RPMI8226 (cell line): ENCODE data around the gene PAK4.
"Not testable (repeated sequence)": the region's sequence is repeated elsewhere in the genome, so short reads cannot be mapped to it uniquely, and the experiment has no call there.

ENCODE experiments used
- DNase-seq: peaks from one replicate; pipeline ENCODE4 v3.0.0-alpha.2; 2015

The PAK4 gene

GRCh38 chr19:39125554-39126311 is at the start of gene PAK4:
PAK4 (plus strand) TSS chr19:39125786; CDS start chr19:39169554, 43,768 bp downstream.
- peak; percentile 94 for DNase-seq

GRCh38 chr19:39077323-39077722 is 48.3 kb upstream of the PAK4 start:
- DNase-seq, result no peak

- DNase-seq, result no peak
Observed at GRCh38 chr19:39078436-39079200, 47.0 kb upstream of the PAK4 start.

GRCh38 chr19:39080431-39080830 is 45.2 kb upstream of the PAK4 start:
- no peak for DNase-seq

- DNase-seq, result no peak
Observed at GRCh38 chr19:39082167-39082566, 43.4 kb upstream of the PAK4 start.

GRCh38 chr19:39082745-39083598 is 42.6 kb upstream of the PAK4 start:
- DNase-seq, result no peak

- DNase-seq, result no peak
Observed at GRCh38 chr19:39083599-39083982, 42.0 kb upstream of the PAK4 start.

- no peak for DNase-seq
Observed at GRCh38 chr19:39083983-39084731, 41.4 kb upstream of the PAK4 start, which contains the start of gene ACP7. ACP7 (plus strand) TSS chr19:39084368; CDS start chr19:39085270, 902 bp downstream.

- DNase-seq, result no peak
Observed at GRCh38 chr19:39084732-39085080, 40.9 kb upstream of the PAK4 start.

- no peak for DNase-seq
Observed at GRCh38 chr19:39085392-39085791, 40.2 kb upstream of the PAK4 start.

- no peak for DNase-seq
Observed at GRCh38 chr19:39086386-39086785, 39.2 kb upstream of the PAK4 start.

- DNase-seq, result no peak
Observed at GRCh38 chr19:39087907-39088686, 37.5 kb upstream of the PAK4 start.

- not testable (repeated sequence) for DNase-seq
Observed at GRCh38 chr19:39090016-39090415, 35.6 kb upstream of the PAK4 start.

GRCh38 chr19:39090881-39091280 is 34.7 kb upstream of the PAK4 start:
- DNase-seq, result no peak

- DNase-seq, result not testable (repeated sequence)
Observed at GRCh38 chr19:39095799-39096540, 29.6 kb upstream of the PAK4 start.

- DNase-seq, result no peak
Observed at GRCh38 chr19:39097299-39097698, 28.3 kb upstream of the PAK4 start.

GRCh38 chr19:39097721-39098120 is 27.9 kb upstream of the PAK4 start:
- no peak for DNase-seq

- no peak for DNase-seq
Observed at GRCh38 chr19:39098365-39099269, 27.0 kb upstream of the PAK4 start.

GRCh38 chr19:39099341-39099740 is 26.2 kb upstream of the PAK4 start:
- DNase-seq, result no peak
